Skin of body (tissue), 2 donors: ENCODE results near the gene KCNH1. TPM values are rescaled to one million over a fixed set of nuclear protein-coding genes. Genes with fewer than 3 reads are reported as not detected.

Source experiments
- DNase-seq: peaks from one replicate; lab custom pipeline; 2025; lab: John Stamatoyannopoulos, UW
- total RNA-seq: library from RNA; depleted of rRNA; stranded (reverse); fragments of >200 nt; gene quantifications from one replicate; pipeline ENCODE4 v1.2.3, GENCODE V29; 2014

The KCNH1 gene, protein sequence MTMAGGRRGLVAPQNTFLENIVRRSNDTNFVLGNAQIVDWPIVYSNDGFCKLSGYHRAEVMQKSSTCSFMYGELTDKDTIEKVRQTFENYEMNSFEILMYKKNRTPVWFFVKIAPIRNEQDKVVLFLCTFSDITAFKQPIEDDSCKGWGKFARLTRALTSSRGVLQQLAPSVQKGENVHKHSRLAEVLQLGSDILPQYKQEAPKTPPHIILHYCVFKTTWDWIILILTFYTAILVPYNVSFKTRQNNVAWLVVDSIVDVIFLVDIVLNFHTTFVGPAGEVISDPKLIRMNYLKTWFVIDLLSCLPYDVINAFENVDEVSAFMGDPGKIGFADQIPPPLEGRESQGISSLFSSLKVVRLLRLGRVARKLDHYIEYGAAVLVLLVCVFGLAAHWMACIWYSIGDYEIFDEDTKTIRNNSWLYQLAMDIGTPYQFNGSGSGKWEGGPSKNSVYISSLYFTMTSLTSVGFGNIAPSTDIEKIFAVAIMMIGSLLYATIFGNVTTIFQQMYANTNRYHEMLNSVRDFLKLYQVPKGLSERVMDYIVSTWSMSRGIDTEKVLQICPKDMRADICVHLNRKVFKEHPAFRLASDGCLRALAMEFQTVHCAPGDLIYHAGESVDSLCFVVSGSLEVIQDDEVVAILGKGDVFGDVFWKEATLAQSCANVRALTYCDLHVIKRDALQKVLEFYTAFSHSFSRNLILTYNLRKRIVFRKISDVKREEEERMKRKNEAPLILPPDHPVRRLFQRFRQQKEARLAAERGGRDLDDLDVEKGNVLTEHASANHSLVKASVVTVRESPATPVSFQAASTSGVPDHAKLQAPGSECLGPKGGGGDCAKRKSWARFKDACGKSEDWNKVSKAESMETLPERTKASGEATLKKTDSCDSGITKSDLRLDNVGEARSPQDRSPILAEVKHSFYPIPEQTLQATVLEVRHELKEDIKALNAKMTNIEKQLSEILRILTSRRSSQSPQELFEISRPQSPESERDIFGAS
- total RNA-seq, result 0.59 TPM

DNA sequence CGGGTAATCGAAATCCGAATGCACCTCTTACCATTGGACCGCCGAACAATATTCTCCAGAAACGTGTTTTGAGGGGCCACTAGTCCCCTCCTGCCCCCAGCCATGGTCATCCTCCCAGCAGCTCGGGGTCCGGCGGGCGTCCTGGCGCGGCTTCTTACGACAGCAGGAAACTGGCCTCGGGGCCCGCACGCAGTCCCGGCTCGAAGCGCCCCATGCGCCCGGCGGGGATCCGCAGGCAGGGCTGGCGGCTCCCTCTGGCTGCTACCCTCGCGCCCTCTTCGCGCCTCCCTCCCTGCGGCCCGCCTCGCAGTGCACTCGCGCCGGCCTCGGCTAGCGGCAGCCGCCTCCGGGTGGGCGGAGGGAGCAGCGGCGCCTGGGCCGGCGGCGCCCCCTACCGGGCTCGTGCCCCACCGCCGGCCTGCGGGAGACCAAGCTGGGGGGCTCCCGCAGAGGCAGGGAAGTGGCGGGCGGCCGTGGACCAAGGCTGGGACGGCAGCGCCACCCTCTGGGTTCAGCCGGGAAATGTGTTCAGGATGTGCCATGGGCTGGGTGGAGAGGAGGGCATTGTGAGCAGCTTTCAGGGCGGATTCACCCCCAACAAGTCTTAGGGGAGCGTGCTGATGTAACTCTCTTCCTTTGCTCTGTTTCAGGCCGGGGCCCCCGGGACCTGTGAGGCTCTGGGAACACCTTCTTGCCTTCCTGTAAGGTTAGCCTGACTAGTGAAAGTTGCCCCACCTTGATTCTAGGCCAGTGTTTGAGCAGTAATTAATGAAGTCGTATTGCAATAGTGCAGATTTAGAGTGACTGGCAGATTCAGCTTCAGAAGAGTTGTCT, at the start of gene KCNH1:
Gene KCNH1, minus strand, starts transcription at position 313 of the 834 bp plus-strand sequence. Its CDS starts 203 bp downstream, at position 110.
- DNase-seq, result peak; percentile 35

- DNase-seq, result no peak
Observed at GRCh38 chr1:211182746-211183145, 48.8 kb upstream of the KCNH1 start.

- DNase-seq, result no peak
Observed at GRCh38 chr1:211174375-211174774, 40.4 kb upstream of the KCNH1 start.

DNA sequence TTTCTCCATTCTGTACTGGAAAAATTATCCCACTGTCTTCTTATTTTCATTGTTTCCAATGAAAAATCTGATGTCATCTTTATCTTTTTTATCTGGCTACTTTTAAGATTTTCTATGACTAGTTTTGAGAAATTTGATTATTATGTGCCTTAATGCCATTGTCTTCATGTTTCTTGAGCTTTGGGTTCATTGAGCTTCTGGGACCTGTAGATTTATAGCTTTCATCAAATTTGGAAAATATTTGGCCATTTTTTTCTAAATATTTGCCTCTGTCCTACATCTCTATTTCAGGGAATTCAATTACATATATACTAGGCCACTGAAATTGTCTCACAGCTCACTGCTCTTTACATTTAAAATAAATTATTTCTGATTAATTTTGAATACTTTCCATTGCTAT, 38.7 kb upstream of the KCNH1 start:
- DNase-seq, result no peak

GRCh38 chr1:211169353-211169752, 35.4 kb upstream of the KCNH1 start:
- no peak for DNase-seq

DNA sequence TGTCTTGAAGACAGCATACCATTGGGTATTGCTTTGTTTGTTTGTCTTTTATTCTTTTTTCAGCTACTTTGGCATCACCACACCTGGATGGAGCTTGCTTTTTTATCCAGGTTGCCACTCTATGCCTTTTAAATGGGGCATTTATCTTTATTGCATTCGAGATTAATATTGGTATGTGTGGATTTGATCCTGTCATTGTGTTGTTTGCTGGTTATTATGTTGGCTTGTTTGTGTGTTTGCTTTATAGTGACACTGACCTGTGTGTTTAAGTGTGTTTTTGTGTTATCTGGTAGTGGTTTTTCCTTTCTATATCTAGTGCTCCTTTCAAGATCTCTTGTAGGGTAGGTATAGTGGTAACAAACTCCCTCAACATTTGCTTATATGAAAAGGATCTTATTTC, 24.9 kb upstream of the KCNH1 start:
- no peak for DNase-seq

- DNase-seq, result no peak
Observed at GRCh38 chr1:211155040-211155439, 21.1 kb upstream of the KCNH1 start.

GRCh38 chr1:211153932-211154331, 20.0 kb upstream of the KCNH1 start:
- no peak for DNase-seq

- DNase-seq, result no peak
Observed at GRCh38 chr1:211148366-211148765, 14.4 kb upstream of the KCNH1 start.

DNA sequence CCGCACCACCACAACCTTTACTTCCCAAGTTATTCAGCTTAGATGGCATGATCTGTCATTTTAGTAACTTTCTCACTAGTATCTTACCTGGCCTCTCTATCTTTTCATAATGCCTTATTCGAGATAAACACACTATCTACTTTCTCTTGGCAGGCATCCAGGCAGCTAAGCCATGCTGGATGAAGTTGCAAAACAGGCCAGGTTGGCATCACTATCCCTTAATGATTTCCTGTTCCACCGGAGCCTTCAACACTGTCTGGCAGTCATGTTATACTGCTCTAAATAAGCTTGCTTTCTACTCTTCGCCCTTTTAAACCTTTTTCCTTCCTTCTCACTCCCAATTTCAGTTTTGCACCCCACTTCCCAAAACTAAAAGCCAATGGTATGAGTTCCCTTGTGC, 12.0 kb upstream of the KCNH1 start:
- no peak for DNase-seq

DNA sequence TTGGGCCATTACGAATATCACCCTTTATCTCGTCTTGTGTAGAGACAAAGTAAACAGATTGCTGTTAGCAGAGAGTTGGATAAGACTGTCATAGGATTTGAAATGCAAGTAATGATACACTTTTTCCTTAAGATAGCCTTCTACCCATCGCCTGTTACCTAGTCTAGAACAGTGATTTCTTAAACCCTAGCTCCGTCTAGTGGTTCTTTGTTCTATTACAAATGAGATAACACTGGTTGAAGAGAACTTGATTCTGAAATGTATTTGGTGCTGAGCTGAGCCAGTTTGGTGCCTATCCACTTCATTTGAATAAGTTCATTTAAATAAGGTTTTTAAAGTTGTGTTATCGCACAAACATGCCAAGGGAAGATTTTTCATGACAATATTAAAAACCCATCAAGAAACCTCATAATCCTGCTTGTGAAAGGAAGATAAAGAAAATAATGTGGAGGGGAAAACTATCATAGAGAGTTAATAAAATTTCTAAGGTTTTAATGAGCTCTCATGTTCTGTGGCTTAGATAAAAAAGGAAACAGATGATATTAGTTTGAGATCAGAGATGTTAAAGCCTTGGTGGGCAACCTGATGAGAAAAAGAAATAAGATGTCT, 1.5 kb upstream of the KCNH1 start:
- no peak for DNase-seq

- no peak for DNase-seq
Observed at GRCh38 chr1:211133393-211133835, 534 bp downstream of the KCNH1 start.

- no peak for DNase-seq
Observed at GRCh38 chr1:211132721-211133392, 1.1 kb downstream of the KCNH1 start.

- no peak for DNase-seq
Observed at GRCh38 chr1:211129776-211130175, 4.2 kb downstream of the KCNH1 start.

- DNase-seq, result no peak
Observed at GRCh38 chr1:211127166-211127565, 6.8 kb downstream of the KCNH1 start.

DNA sequence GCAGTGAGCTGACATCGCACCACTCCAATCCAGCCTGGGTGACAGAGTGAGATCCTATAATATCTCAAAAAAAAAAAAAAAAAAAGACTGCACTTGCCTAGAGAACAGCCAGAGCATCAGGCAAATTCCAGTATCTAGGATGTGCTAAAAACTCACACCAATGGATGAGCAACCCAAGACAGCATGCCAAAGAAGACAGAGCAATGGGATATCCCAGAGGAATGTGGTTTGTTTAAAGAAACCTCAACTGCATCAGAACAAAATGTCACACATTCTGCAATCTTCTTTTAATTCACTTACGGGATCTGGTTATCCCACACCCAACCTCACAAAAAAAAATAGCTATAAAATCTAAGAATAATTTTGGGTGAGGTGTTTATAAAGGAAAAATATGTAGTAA, 7.3 kb downstream of the KCNH1 start:
- DNase-seq, result no peak

- DNase-seq, result no peak
Observed at GRCh38 chr1:211118407-211119102, 15.4 kb downstream of the KCNH1 start.

- no peak for DNase-seq
Observed at GRCh38 chr1:211114446-211114845, 19.5 kb downstream of the KCNH1 start.

DNA sequence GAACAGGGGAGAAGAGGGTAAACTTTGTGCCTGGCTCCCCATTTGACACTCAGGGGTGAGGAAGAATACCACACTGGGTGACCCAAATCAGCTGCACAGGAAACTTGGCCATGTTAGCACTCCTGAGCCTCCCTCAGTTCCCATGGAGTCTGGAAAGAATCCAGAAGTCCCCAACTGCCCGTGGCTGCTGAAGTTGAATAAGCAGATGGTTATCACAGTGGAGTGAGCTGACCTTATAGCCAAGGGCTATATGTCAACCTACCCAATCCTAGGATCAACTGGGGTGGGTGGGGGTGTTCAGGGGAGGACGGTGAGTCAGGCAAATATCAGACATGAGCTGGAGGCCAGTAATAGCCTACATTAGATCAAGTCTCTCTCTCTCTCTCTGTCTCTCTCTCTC, 20.4 kb downstream of the KCNH1 start:
- no peak for DNase-seq

GRCh38 chr1:211111351-211111750, 22.6 kb downstream of the KCNH1 start:
- DNase-seq, result no peak
